D721Med (cell line): ENCODE results near the gene LRMDA.

Experiments
- DNase-seq: peaks from one replicate; pipeline ENCODE4 v3.0.0; 2011; ENCODE audit warnings: low spot score; ENCODE audit not compliant: insufficient read length
- FAIRE-seq: peaks from 2 replicates; lab custom pipeline; 2011; peaks lifted over from hg19 to GRCh38; lab: Jason Lieb, UNC
- TF ChIP-seq, protein P1 (sequence below): IDR thresholded peaks from 2 replicates; pipeline ENCODE4 v1.5.1; 2012; ENCODE audit warnings: mild to moderate bottlenecking, control low read depth; ENCODE audit not compliant: insufficient read depth; ENCODE audit errors: missing control alignments

Gene LRMDA

DNA sequence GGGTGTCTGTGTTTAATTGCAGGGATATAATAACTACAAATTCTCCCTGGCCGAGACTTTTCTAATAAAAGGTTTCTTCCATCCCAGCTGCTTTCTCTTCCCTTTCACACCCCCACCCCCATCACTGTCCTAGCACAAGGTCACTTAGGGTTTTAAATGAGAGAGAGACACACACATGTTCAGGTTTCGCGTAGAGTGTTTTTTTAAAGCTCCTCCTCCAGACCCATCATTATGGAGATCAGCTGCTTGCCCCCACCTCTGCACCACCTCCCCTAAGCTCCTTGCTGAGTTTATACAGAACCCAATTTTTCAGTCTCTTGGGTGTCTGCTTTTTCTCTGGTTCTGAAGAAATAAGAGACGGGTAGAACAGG lies 18.6 kb downstream of the LRMDA start:
- FAIRE-seq (no peak), DNase-seq (no peak)
- TF ChIP-seq, protein P1, sequence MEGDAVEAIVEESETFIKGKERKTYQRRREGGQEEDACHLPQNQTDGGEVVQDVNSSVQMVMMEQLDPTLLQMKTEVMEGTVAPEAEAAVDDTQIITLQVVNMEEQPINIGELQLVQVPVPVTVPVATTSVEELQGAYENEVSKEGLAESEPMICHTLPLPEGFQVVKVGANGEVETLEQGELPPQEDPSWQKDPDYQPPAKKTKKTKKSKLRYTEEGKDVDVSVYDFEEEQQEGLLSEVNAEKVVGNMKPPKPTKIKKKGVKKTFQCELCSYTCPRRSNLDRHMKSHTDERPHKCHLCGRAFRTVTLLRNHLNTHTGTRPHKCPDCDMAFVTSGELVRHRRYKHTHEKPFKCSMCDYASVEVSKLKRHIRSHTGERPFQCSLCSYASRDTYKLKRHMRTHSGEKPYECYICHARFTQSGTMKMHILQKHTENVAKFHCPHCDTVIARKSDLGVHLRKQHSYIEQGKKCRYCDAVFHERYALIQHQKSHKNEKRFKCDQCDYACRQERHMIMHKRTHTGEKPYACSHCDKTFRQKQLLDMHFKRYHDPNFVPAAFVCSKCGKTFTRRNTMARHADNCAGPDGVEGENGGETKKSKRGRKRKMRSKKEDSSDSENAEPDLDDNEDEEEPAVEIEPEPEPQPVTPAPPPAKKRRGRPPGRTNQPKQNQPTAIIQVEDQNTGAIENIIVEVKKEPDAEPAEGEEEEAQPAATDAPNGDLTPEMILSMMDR: no peak

DNA sequence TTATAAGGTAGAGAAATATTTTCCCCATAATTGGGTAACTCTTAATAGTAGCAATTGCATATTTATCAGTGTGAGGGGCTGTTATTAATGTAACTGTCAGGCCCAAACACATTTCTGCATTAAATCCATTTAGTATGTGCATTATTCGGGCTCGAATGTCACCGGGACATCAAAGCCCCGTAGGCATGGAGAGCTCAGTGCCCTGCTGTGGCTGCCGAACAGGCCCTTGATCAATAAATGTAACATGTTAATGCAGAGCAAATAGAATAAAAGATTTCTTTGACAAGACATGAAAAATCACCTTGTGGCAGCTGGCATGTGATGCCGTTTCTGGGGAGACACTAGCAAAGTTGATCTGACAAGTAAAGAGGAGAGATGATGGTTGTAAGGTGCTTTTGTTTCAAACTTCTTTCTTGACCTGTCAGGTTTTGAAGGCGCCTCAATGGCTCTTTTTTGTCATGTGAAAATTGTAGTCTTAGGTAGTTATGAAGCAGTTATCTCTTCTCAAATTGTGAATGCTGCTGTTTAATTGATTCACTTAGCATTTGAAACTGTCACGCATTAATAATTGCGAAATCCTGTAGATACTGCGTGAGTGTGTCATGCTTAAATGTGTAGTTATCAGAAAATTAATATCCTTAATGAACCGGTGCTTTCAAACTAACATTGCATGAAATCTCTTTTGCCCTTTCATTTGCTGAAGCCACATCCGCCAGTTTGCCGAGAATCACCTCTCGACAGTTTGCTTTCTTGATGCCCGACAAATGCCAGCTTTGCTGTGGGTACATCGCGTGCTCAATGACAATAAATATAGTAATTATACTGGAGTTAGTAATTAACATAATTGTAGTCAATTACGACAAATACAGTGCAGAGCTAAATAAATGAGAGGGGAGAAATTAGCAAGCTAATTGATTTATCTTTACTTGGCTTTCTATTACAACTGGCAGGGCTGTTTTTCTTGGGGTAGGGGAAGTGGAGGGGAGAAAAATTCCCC lies 19.5 kb downstream of the LRMDA start:
- no peak for DNase-seq
- TF ChIP-seq, protein P1: no peak
- FAIRE-seq: no peak

DNA sequence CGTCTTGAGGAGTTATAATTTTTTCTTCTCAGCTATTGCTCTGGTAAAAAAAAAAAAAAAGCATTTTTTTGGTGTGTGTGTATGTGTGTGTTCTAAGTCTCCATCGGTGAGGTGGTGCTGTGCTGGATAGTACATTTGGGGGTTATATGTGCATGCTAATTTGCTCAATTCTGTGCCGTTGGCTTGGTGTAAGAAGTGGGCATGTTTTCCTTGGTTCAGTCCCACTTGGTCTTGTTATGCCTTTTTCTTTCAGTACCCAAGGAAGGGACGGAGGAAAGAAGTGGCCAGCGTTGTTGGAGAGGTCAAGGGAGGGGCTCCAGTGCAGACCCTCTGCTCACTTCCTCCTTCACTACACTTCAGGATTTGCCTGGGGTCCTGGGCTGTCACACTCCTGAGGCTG lies 20.4 kb downstream of the LRMDA start:
- TF ChIP-seq, protein P1: no peak
- DNase-seq (no peak), FAIRE-seq (no peak)

DNA sequence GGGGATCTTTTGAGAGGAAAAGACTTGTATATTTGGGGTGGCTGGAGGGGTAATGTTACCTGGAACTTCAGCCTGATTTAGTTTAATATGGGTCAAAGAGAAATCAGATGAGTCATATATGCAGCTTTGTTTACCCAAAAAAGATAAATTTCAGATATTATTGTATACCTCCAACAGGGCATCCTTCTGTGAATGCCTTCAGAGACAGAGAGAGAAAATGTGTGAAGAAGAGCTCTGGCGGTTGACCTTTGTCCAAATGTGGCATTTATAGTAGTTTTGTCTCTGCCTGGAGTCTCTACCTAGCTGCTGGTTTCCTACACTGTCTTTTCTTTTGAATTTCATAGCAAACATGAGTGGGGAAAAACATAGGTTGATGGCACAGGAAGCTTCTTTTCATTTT lies 21.6 kb downstream of the LRMDA start:
- FAIRE-seq (no peak), DNase-seq (no peak)
- TF ChIP-seq, protein P1: no peak

DNA sequence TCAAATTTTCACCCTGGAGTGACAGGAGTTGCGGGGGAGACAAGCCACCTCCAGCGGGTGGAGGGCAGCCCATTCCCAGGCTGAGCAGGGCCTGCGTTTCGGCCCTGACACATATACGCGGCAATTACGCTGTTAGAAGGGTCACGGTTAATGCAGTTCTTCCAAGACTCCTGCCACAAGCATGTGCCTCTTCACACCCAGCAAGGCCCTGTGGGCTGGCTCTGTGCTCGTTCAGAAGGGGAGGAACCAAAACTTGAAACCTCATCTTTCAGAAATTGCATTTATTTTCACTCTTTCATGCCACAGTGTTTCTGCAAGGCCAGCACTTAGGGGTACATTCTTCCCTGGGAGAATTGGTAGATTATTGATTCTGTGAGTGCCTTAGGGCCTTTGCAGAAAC lies 24.7 kb downstream of the LRMDA start:
- TF ChIP-seq, protein P1: no peak
- DNase-seq (no peak), FAIRE-seq (no peak)

DNA sequence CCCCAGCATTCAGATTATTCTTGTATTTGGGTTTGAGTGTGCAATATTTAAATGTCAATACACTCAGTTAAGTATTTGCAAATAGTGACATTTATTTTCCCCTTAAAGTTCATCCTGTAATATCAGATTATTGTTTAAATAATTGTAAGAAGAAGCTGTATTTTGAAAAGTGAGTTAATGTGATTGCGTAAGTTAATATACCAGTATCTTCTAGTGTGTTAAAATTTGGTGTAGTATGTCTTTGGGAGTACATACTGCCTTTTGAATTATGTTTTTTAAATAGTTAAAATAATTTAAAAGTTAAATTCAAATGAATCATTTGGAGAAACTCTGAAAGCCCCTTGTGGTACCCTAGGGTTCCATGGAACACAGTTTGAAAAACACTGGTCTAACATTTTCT lies 28.6 kb downstream of the LRMDA start:
- no peak for FAIRE-seq
- no peak for DNase-seq
- TF ChIP-seq, protein P1: no peak
